ENCODE data around the gene OPRM1. TPM values are rescaled to one million over a fixed set of nuclear protein-coding genes. Genes with fewer than 3 reads are reported as not detected.

The OPRM1 gene
- total RNA-seq, 5 donors from 2014 or later (not counting 1 experiment from before 2014, with no cell fraction given): not detected

- no peaks in the 10 kb centered on the region for H3K4me1 Mint-ChIP-seq
- no peak for DNase-seq
- no peak overlapping the region for H3K27ac ChIP-seq (ENCODE audit: low read length)
Observed at GRCh38 chr6:154092326-154092962, 53.4 kb downstream of the OPRM1 start.

GRCh38 chr6:154093231-154094044 is 54.4 kb downstream of the OPRM1 start:
- CTCF ChIA-PET: no interaction called here
- peaks cover 5 to 7% of the 10 kb centered on the region in 2 donors for H3K27me3 Mint-ChIP-seq
- H3K4me3 ChIP-seq (ENCODE audit: control insufficient read depth in 1 of 2, extremely low read depth in 1 of 2, low read length in 1 of 2): no peak overlapping the region
- no peak overlapping the region for H3K4me3 Mint-ChIP-seq
- POLR2A ChIA-PET: no interaction called here
- no peaks in the 10 kb centered on the region for H3K36me3 Mint-ChIP-seq
- DNase-seq (no peak), ATAC-seq (replicated peaks in 1 of 4) (no peak)
- no peaks in the 10 kb centered on the region for H3K4me1 Mint-ChIP-seq
- H3K36me3 ChIP-seq (ENCODE audit: control insufficient read depth in 2 of 2, extremely low read depth in 1 of 2, insufficient read depth in 1 of 2, low read length in 1 of 2): no peaks in the 10 kb centered on the region
- no peaks in the 10 kb centered on the region for H3K27me3 ChIP-seq (replicated peaks in 1 of 2; ENCODE audit: control insufficient read depth in 2 of 2, extremely low read depth in 1 of 2, insufficient read depth in 2 of 2, low read length in 1 of 2)
- no peak overlapping the region for H3K27ac Mint-ChIP-seq
- H3K9me3 Mint-ChIP-seq: no peaks in the 10 kb centered on the region
- 46% methylated on average over 4 of the region's 8 CpGs for WGBS (ENCODE audit: insufficient coverage)
- H3K4me1 ChIP-seq (ENCODE audit: control insufficient read depth in 1 of 2, extremely low read depth in 1 of 2, insufficient read depth in 2 of 2, low read length in 2 of 2): no peaks in the 10 kb centered on the region
- H3K9me3 ChIP-seq: no peaks in the 10 kb centered on the region
- H3K27ac ChIP-seq (ENCODE audit: low read length): no peak overlapping the region

More at GRCh38 chr6:154092326-154092962, 53.4 kb downstream of the OPRM1 start:
- Histone ChIP-seq H3K4me1 (ENCODE audit: control insufficient read depth in 1 of 2, extremely low read depth in 1 of 2, insufficient read depth in 2 of 2, low read length in 2 of 2) (no peaks in the 10 kb centered on the region), H3K9me3 (no peaks in the 10 kb centered on the region), H3K36me3 (ENCODE audit: control insufficient read depth in 2 of 2, extremely low read depth in 1 of 2, insufficient read depth in 1 of 2, low read length in 1 of 2) (no peaks in the 10 kb centered on the region), H3K27me3 (replicated peaks in 1 of 2; ENCODE audit: control insufficient read depth in 2 of 2, extremely low read depth in 1 of 2, insufficient read depth in 2 of 2, low read length in 1 of 2) (peaks cover 0 to 1% of the 10 kb centered on the region in 2 experiments), H3K4me3 (ENCODE audit: control insufficient read depth in 1 of 2, extremely low read depth in 1 of 2, low read length in 1 of 2) (no peak overlapping the region)
- ATAC-seq (replicated peaks in 1 of 4): no peak
- POLR2A ChIA-PET: no interaction called here
- CTCF ChIA-PET: no interaction called here
- Mint-ChIP-seq H3K9me3 (no peaks in the 10 kb centered on the region), H3K27me3 (peaks cover 5 to 6% of the 10 kb centered on the region in 2 donors), H3K27ac (no peak overlapping the region), H3K4me3 (no peak overlapping the region), H3K36me3 (no peaks in the 10 kb centered on the region)
- WGBS (ENCODE audit: insufficient coverage): no CpG with 5 or more reads among the region's 5 CpGs

- Mint-ChIP-seq H3K9me3 (no peaks in the 10 kb centered on the region), H3K27me3 (peaks cover 5 to 9% of the 10 kb centered on the region in 2 donors), H3K36me3 (no peaks in the 10 kb centered on the region), H3K4me3 (no peak overlapping the region), H3K27ac (no peak overlapping the region), H3K4me1 (no peaks in the 10 kb centered on the region)
- Histone ChIP-seq H3K27me3 (replicated peaks in 1 of 2; ENCODE audit: control insufficient read depth in 2 of 2, extremely low read depth in 1 of 2, insufficient read depth in 2 of 2, low read length in 1 of 2) (peaks cover 0 to 2% of the 10 kb centered on the region in 2 experiments), H3K4me3 (ENCODE audit: control insufficient read depth in 1 of 2, extremely low read depth in 1 of 2, low read length in 1 of 2) (no peak overlapping the region), H3K9me3 (no peaks in the 10 kb centered on the region), H3K4me1 (ENCODE audit: control insufficient read depth in 1 of 2, extremely low read depth in 1 of 2, insufficient read depth in 2 of 2, low read length in 2 of 2) (no peaks in the 10 kb centered on the region), H3K27ac (ENCODE audit: low read length) (no peak overlapping the region), H3K36me3 (ENCODE audit: control insufficient read depth in 2 of 2, extremely low read depth in 1 of 2, insufficient read depth in 1 of 2, low read length in 1 of 2) (no peaks in the 10 kb centered on the region)
- no peak for DNase-seq
- WGBS (ENCODE audit: insufficient coverage): 91% methylated on average over 3 of the region's 5 CpGs
- ChIA-PET CTCF (interaction anchor here in 1 of 2 donors (0.6 kb wide), 1 partner anchor 13 kb away, joined by 4 read pairs; no protein-coding TSS in a partner anchor), POLR2A (no interaction called here)
- no peak for ATAC-seq (replicated peaks in 1 of 4)
Observed at GRCh38 chr6:154095571-154095970, 56.5 kb downstream of the OPRM1 start.

- no peak overlapping the region for H3K27ac ChIP-seq (ENCODE audit: low read length)
- ATAC-seq (replicated peaks in 1 of 4) (no peak), DNase-seq (no peak)
- H3K9me3 Mint-ChIP-seq: no peaks in the 10 kb centered on the region
- H3K27me3 Mint-ChIP-seq: peaks cover 6 to 12% of the 10 kb centered on the region in 2 donors
- H3K27ac Mint-ChIP-seq: no peak overlapping the region
- no peaks in the 10 kb centered on the region for H3K4me1 ChIP-seq (ENCODE audit: control insufficient read depth in 1 of 2, extremely low read depth in 1 of 2, insufficient read depth in 2 of 2, low read length in 2 of 2)
- WGBS (ENCODE audit: insufficient coverage): 97% methylated on average over 4 of the region's 7 CpGs
- POLR2A ChIA-PET: no interaction called here
- peaks cover 0 to 2% of the 10 kb centered on the region in 2 experiments for H3K27me3 ChIP-seq (replicated peaks in 1 of 2; ENCODE audit: control insufficient read depth in 2 of 2, extremely low read depth in 1 of 2, insufficient read depth in 2 of 2, low read length in 1 of 2)
- CTCF ChIA-PET: no interaction called here
- H3K36me3 ChIP-seq (ENCODE audit: control insufficient read depth in 2 of 2, extremely low read depth in 1 of 2, insufficient read depth in 1 of 2, low read length in 1 of 2): no peaks in the 10 kb centered on the region
- H3K4me3 Mint-ChIP-seq: no peak overlapping the region
- no peak overlapping the region for H3K4me3 ChIP-seq (ENCODE audit: control insufficient read depth in 1 of 2, extremely low read depth in 1 of 2, low read length in 1 of 2)
- H3K4me1 Mint-ChIP-seq: no peaks in the 10 kb centered on the region
- no peaks in the 10 kb centered on the region for H3K9me3 ChIP-seq
- H3K36me3 Mint-ChIP-seq: no peaks in the 10 kb centered on the region
Observed at GRCh38 chr6:154096316-154096715, 57.3 kb downstream of the OPRM1 start.

GRCh38 chr6:154096834-154097233 is 57.8 kb downstream of the OPRM1 start:
- peaks cover 0 to 4% of the 10 kb centered on the region in 2 experiments for H3K27me3 ChIP-seq (replicated peaks in 1 of 2; ENCODE audit: control insufficient read depth in 2 of 2, extremely low read depth in 1 of 2, insufficient read depth in 2 of 2, low read length in 1 of 2)
- ChIA-PET CTCF (interaction anchor here in 1 of 2 donors (0.7 kb wide), 1 partner anchor 181 kb away, joined by 3 read pairs; no protein-coding TSS in a partner anchor), POLR2A (interaction anchor here in 1 of 2 donors (0.5 kb wide), 1 partner anchor 21 kb away, joined by 5 read pairs; no protein-coding TSS in a partner anchor)
- H3K4me3 ChIP-seq (ENCODE audit: control insufficient read depth in 1 of 2, extremely low read depth in 1 of 2, low read length in 1 of 2): no peak overlapping the region
- no peak for ATAC-seq (replicated peaks in 1 of 4)
- WGBS (ENCODE audit: insufficient coverage): no CpG with 5 or more reads among the region's 3 CpGs
- Mint-ChIP-seq H3K36me3 (no peaks in the 10 kb centered on the region), H3K9me3 (no peaks in the 10 kb centered on the region), H3K4me3 (no peak overlapping the region), H3K4me1 (no peaks in the 10 kb centered on the region), H3K27ac (no peak overlapping the region), H3K27me3 (peaks cover 8 to 14% of the 10 kb centered on the region in 2 donors)
- no peaks in the 10 kb centered on the region for H3K9me3 ChIP-seq
- H3K27ac ChIP-seq (ENCODE audit: low read length): no peak overlapping the region
- no peaks in the 10 kb centered on the region for H3K4me1 ChIP-seq (ENCODE audit: control insufficient read depth in 1 of 2, extremely low read depth in 1 of 2, insufficient read depth in 2 of 2, low read length in 2 of 2)
- no peak for DNase-seq
- no peaks in the 10 kb centered on the region for H3K36me3 ChIP-seq (ENCODE audit: control insufficient read depth in 2 of 2, extremely low read depth in 1 of 2, insufficient read depth in 1 of 2, low read length in 1 of 2)

- Mint-ChIP-seq H3K36me3 (no peaks in the 10 kb centered on the region), H3K27me3 (peaks cover 16 to 21% of the 10 kb centered on the region in 2 donors), H3K4me3 (no peak overlapping the region), H3K9me3 (no peaks in the 10 kb centered on the region), H3K27ac (no peak overlapping the region), H3K4me1 (no peaks in the 10 kb centered on the region)
- Histone ChIP-seq H3K27ac (ENCODE audit: low read length) (no peak overlapping the region), H3K4me1 (ENCODE audit: control insufficient read depth in 1 of 2, extremely low read depth in 1 of 2, insufficient read depth in 2 of 2, low read length in 2 of 2) (no peaks in the 10 kb centered on the region), H3K4me3 (ENCODE audit: control insufficient read depth in 1 of 2, extremely low read depth in 1 of 2, low read length in 1 of 2) (no peak overlapping the region), H3K9me3 (no peaks in the 10 kb centered on the region), H3K27me3 (replicated peaks in 1 of 2; ENCODE audit: control insufficient read depth in 2 of 2, extremely low read depth in 1 of 2, insufficient read depth in 2 of 2, low read length in 1 of 2) (peaks cover 0 to 6% of the 10 kb centered on the region in 2 experiments), H3K36me3 (ENCODE audit: control insufficient read depth in 2 of 2, extremely low read depth in 1 of 2, insufficient read depth in 1 of 2, low read length in 1 of 2) (no peaks in the 10 kb centered on the region)
- POLR2A ChIA-PET: no interaction called here
- WGBS (ENCODE audit: insufficient coverage): 84% methylated on average over 3 of the region's 4 CpGs
- no peak for DNase-seq
- no peak for ATAC-seq (replicated peaks in 1 of 4)
- CTCF ChIA-PET: no interaction called here
Observed at GRCh38 chr6:154099211-154099610, 60.2 kb downstream of the OPRM1 start.
